Keratinocyte (primary cell): ENCODE data around the gene KRT33A. TPM values are rescaled to one million over a fixed set of nuclear protein-coding genes. Genes with fewer than 3 reads are reported as not detected.

Source experiments
- DNase-seq: peaks from one replicate; pipeline ENCODE4 v3.0.0-alpha.2; 2011; ENCODE audit warnings: low read depth, missing footprints, low spot score
- FAIRE-seq: peaks from 2 replicates; lab custom pipeline; 2011; peaks lifted over from hg19 to GRCh38; lab: Jason Lieb, UNC
- H2AFZ ChIP-seq: 2 replicates; pipeline ENCODE4 v1.6.0; 2012; ENCODE audit warnings: low read length, control low read depth, inconsistent platforms; ENCODE audit not compliant: control insufficient read depth
- H3K27ac ChIP-seq: 2 replicates; pipeline ENCODE4 v1.5.1; 2011; ENCODE audit warnings: low read length; ENCODE audit not compliant: control insufficient read depth, insufficient read depth
- H3K27me3 ChIP-seq: 3 replicates; pipeline ENCODE4 v1.6.0; 2011; ENCODE audit warnings: low read length; ENCODE audit not compliant: control insufficient read depth, insufficient read depth; ENCODE audit errors: extremely low read depth
- H3K36me3 ChIP-seq, 2 experiments: 2 replicates in 1 of 2; 3 replicates in 1 of 2; pipeline ENCODE4 v1.5.1; 2011; ENCODE audit warnings: low read length in 2 of 2, mild to moderate bottlenecking in 1 of 2; ENCODE audit not compliant: control insufficient read depth in 2 of 2, insufficient read depth in 2 of 2; ENCODE audit errors: extremely low read depth in 1 of 2
- H3K4me1 ChIP-seq: 3 replicates; pipeline ENCODE4 v1.5.1; 2011; ENCODE audit warnings: low read length; ENCODE audit not compliant: control insufficient read depth, insufficient read depth; ENCODE audit errors: extremely low read depth
- H3K4me2 ChIP-seq: 3 replicates; pipeline ENCODE4 v1.6.0; 2011; ENCODE audit warnings: low read depth, low read length; ENCODE audit not compliant: control insufficient read depth, insufficient read depth; ENCODE audit errors: extremely low read depth
- H3K4me3 ChIP-seq, 3 experiments: fragments of 200-600 bp in 1 of 3; sonication (generic) in 1 of 3; 2 replicates in 2 of 3; 3 replicates in 1 of 3; pipeline ENCODE4 v1.5.1; 2011 to 2016; ENCODE audit warnings: low read length in 3 of 3, mild to moderate bottlenecking in 3 of 3, control low read depth in 2 of 3, inconsistent platforms in 1 of 3, low read depth in 1 of 3, mixed read lengths in 1 of 3, mixed run types in 1 of 3, moderate library complexity in 1 of 3; ENCODE audit not compliant: control insufficient read depth in 2 of 3, insufficient read depth in 2 of 3; ENCODE audit errors: extremely low read depth in 1 of 3
- H3K79me2 ChIP-seq: 2 replicates; pipeline ENCODE4 v1.6.0; 2012; ENCODE audit warnings: low read length; ENCODE audit not compliant: control insufficient read depth, insufficient read depth
- H3K9ac ChIP-seq: 3 replicates; pipeline ENCODE4 v1.6.0; 2011; ENCODE audit warnings: low read length; ENCODE audit not compliant: control insufficient read depth, insufficient read depth; ENCODE audit errors: extremely low read depth
- H3K9me1 ChIP-seq: 3 replicates; pipeline ENCODE4 v1.6.0; 2011; ENCODE audit warnings: low read length; ENCODE audit not compliant: control insufficient read depth, insufficient read depth; ENCODE audit errors: extremely low read depth
- H3K9me3 ChIP-seq: 2 replicates; pipeline ENCODE4 v1.5.1; 2012; ENCODE audit warnings: low read depth, low read length; ENCODE audit not compliant: control insufficient read depth
- H4K20me1 ChIP-seq: 3 replicates; pipeline ENCODE4 v1.6.0; 2011; ENCODE audit warnings: low read length; ENCODE audit not compliant: control insufficient read depth, insufficient read depth; ENCODE audit errors: extremely low read depth
- CTCF ChIP-seq, 3 experiments: IDR thresholded peaks in 1 of 3; conservative IDR thresholded peaks in 1 of 3; optimal IDR thresholded peaks in 1 of 3; 2 replicates in 2 of 3; 3 replicates in 1 of 3; pipeline versions ENCODE3 to v1.5.1; 2011; ENCODE audit warnings: low read length in 3 of 3, mild to moderate bottlenecking in 3 of 3, moderate library complexity in 2 of 3, control low read depth in 1 of 3, inconsistent platforms in 1 of 3; ENCODE audit not compliant: insufficient read depth in 2 of 3; ENCODE audit errors: extremely low read depth in 1 of 3
- EZH2 ChIP-seq: IDR thresholded peaks from one replicate; pipeline ENCODE4 v1.6.1; 2012; ENCODE audit warnings: inconsistent platforms, mild to moderate bottlenecking, low read length, moderate library complexity
- dilution Hi-C: fragments of 300-500 bp; cut with MboI; formaldehyde crosslinking; loops from one replicate; pipeline ENCODE4 v1.7.0; 2020; ENCODE audit warnings: low sequenced_read_pairs; ENCODE audit not compliant: extremely low pct_ligation_motif_present
- polyA plus RNA-seq, 5 experiments: library from polyadenylated mRNA; depleted of rRNA in 3 of 5; stranded (reverse) in 3 of 5; stranded (forward) in 1 of 5; unstranded in 1 of 5; fragments of >200 nt; gene quantifications; 1 replicate in 1 of 5; 2 replicates in 3 of 5; 3 replicates in 1 of 5; pipeline versions ENCODE4 v1.2.1 to v1.2.3, GENCODE V29; 2011 to 2012; ENCODE audit warnings: missing spikeins in 2 of 5, low read depth in 1 of 5, low replicate concordance in 1 of 5

Gene KRT33A
- polyA plus RNA-seq, 1 donor (not counting 4 experiments of a cell fraction or from before 2014, with no cell fraction given), result not detected

- Histone ChIP-seq H3K9me1 (no peaks in the 10 kb centered on the region), H3K27ac (no peak overlapping the region), H3K4me3 (no peak overlapping the region), H3K9me3 (no peaks in the 10 kb centered on the region), H3K79me2 (no peaks in the 10 kb centered on the region), H2AFZ (no peak overlapping the region), H3K9ac (no peak overlapping the region), H3K27me3 (no peaks in the 10 kb centered on the region), H4K20me1 (no peaks in the 10 kb centered on the region), H3K36me3 (no peaks in the 10 kb centered on the region), H3K4me2 (peak overlapping the region; percentile 29), H3K4me1 (peaks cover 36% of the 10 kb centered on the region)
- FAIRE-seq (peak; percentile 72), DNase-seq (no peak)
- TF ChIP-seq CTCF (optimal IDR thresholded peaks at IDR 0.05 in 1 of 3, IDR thresholded peaks at IDR 0.05 in 1 of 3, conservative IDR thresholded peaks at IDR 0.05 in 1 of 3; ENCODE audit: extremely low read depth in 1 of 3, insufficient read depth in 2 of 3, low read length in 3 of 3), result no peak
- TF ChIP-seq EZH2, result no peak
- dilution Hi-C loops, result no loop called here
Observed at GRCh38 chr17:41352597-41353366, 2.2 kb upstream of the KRT33A start.

GRCh38 chr17:41351177-41351576 lies 549 bp upstream of the KRT33A start:
- DNase-seq (no peak), FAIRE-seq (no peak)
- Histone ChIP-seq H3K36me3 (no peaks in the 10 kb centered on the region), H3K9ac (no peak overlapping the region), H3K27me3 (no peaks in the 10 kb centered on the region), H3K9me3 (no peaks in the 10 kb centered on the region), H3K9me1 (no peaks in the 10 kb centered on the region), H3K27ac (no peak overlapping the region), H3K79me2 (no peaks in the 10 kb centered on the region), H2AFZ (no peak overlapping the region), H4K20me1 (no peaks in the 10 kb centered on the region), H3K4me2 (no peak overlapping the region), H3K4me1 (peaks cover 41% of the 10 kb centered on the region), H3K4me3 (no peak overlapping the region)
- dilution Hi-C loops, result no loop called here
- TF ChIP-seq CTCF (optimal IDR thresholded peaks at IDR 0.05 in 1 of 3, IDR thresholded peaks at IDR 0.05 in 1 of 3, conservative IDR thresholded peaks at IDR 0.05 in 1 of 3; ENCODE audit: extremely low read depth in 1 of 3, insufficient read depth in 2 of 3, low read length in 3 of 3) (no peak), EZH2 (no peak)
